Measurements from ENCODE around the gene ZNF14.

GRCh38 chr19:19686580-19686979, 46.3 kb downstream of the ZNF14 start:
- TF ChIP-seq, protein P1, sequence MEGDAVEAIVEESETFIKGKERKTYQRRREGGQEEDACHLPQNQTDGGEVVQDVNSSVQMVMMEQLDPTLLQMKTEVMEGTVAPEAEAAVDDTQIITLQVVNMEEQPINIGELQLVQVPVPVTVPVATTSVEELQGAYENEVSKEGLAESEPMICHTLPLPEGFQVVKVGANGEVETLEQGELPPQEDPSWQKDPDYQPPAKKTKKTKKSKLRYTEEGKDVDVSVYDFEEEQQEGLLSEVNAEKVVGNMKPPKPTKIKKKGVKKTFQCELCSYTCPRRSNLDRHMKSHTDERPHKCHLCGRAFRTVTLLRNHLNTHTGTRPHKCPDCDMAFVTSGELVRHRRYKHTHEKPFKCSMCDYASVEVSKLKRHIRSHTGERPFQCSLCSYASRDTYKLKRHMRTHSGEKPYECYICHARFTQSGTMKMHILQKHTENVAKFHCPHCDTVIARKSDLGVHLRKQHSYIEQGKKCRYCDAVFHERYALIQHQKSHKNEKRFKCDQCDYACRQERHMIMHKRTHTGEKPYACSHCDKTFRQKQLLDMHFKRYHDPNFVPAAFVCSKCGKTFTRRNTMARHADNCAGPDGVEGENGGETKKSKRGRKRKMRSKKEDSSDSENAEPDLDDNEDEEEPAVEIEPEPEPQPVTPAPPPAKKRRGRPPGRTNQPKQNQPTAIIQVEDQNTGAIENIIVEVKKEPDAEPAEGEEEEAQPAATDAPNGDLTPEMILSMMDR (IDR thresholded peaks at IDR 0.05) = no peak
- no peak for TF ChIP-seq POLR2AphosphoS5 (IDR thresholded peaks at IDR 0.05; ENCODE audit: low read depth, low read length)
- TF ChIP-seq REST (IDR thresholded peaks at IDR 0.05; ENCODE audit: insufficient read depth in 1 of 2, low read depth in 2 of 2, low read length in 1 of 2) = no peak

Data from Panc1 (cell line).